Measurements from ENCODE around the gene PLOD2.

DNA sequence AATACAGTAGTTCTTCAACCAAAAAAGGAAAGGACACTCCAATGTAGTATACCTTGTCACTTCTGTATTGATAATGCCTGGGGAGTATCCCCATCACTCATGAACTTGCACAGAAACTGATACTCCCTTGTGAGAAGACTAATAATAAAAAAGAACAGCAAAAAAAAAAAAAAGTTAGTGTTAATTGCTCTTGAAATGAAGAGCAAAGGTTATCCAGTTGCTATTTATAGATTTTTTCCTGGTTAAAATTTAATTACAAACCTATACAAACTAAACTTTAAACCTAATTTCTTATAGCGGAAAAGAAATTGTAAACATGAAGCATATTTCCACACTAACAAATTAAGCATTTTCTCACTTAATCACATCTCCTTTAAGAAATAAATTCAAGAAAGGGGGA, 6.7 kb downstream of the PLOD2 start:
- TF ChIP-seq ZBTB7A (IDR thresholded peaks at IDR 0.05; ENCODE audit: low read depth) (no peak), TAF1 (IDR thresholded peaks at IDR 0.05; ENCODE audit: low read depth) (no peak), NFIC (IDR thresholded peaks at IDR 0.05) (no peak)
- TF ChIP-seq, protein P1, sequence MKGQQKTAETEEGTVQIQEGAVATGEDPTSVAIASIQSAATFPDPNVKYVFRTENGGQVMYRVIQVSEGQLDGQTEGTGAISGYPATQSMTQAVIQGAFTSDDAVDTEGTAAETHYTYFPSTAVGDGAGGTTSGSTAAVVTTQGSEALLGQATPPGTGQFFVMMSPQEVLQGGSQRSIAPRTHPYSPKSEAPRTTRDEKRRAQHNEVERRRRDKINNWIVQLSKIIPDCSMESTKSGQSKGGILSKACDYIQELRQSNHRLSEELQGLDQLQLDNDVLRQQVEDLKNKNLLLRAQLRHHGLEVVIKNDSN (IDR thresholded peaks at IDR 0.05): no peak
